Immature natural killer cell (primary cell): ENCODE measurements around the gene GJA10. TPM values are rescaled to one million over a fixed set of nuclear protein-coding genes. Genes with fewer than 3 reads are reported as not detected.
A peak's percentile ranks its signal among the peaks of the same experiment; 100 is the strongest.
"Not testable (repeated sequence)": the region's sequence is repeated elsewhere in the genome, so short reads cannot be mapped to it uniquely, and the experiment has no call there.

Source experiments
- DNase-seq, 3 donors: peaks; one replicate each; pipeline ENCODE4 v3.0.0; 2022; ENCODE audit warnings: mixed read lengths in 1 of 3
- H3K27ac Mint-ChIP-seq, 6 donors: one replicate each; pipeline ENCODE4 v1.8.0; 2020; ENCODE audit warnings: mixed read lengths in 6 of 6, mild to moderate bottlenecking in 5 of 6, inconsistent platforms in 4 of 6, moderate library complexity in 3 of 6
- H3K27me3 Mint-ChIP-seq, 3 donors: one replicate each; pipeline ENCODE4 v1.8.0; 2020 to 2021; ENCODE audit warnings: low read depth in 3 of 3, mild to moderate bottlenecking in 3 of 3, mixed read lengths in 3 of 3, moderate library complexity in 3 of 3, inconsistent platforms in 1 of 3
- H3K36me3 Mint-ChIP-seq, 3 donors: one replicate each; pipeline ENCODE4 v1.8.0; 2020; ENCODE audit warnings: mixed read lengths in 3 of 3, inconsistent platforms in 2 of 3, mild to moderate bottlenecking in 2 of 3
- H3K4me1 Mint-ChIP-seq, 2 donors: one replicate each; pipeline ENCODE4 v1.8.0; 2020; ENCODE audit warnings: inconsistent platforms in 2 of 2, mild to moderate bottlenecking in 2 of 2, mixed read lengths in 2 of 2, moderate library complexity in 1 of 2
- H3K4me3 Mint-ChIP-seq, 5 donors: one replicate each; pipeline ENCODE4 v1.8.0; 2020; ENCODE audit warnings: mild to moderate bottlenecking in 5 of 5, mixed read lengths in 5 of 5, inconsistent platforms in 3 of 5, moderate library complexity in 3 of 5
- H3K9me3 Mint-ChIP-seq, 6 donors: one replicate each; pipeline ENCODE4 v1.8.0; 2020; ENCODE audit warnings: mild to moderate bottlenecking in 6 of 6, mixed read lengths in 6 of 6, inconsistent platforms in 4 of 6, moderate library complexity in 3 of 6
- polyA plus RNA-seq, 3 donors: library from polyadenylated mRNA; unstranded; fragments of 300-500 nt; fragmentation: Illumina TruSeq; gene quantifications; one replicate each; pipeline ENCODE4 v1.2.3, GENCODE V29; 2021

Gene GJA10
- polyA plus RNA-seq, result not detected

DNA sequence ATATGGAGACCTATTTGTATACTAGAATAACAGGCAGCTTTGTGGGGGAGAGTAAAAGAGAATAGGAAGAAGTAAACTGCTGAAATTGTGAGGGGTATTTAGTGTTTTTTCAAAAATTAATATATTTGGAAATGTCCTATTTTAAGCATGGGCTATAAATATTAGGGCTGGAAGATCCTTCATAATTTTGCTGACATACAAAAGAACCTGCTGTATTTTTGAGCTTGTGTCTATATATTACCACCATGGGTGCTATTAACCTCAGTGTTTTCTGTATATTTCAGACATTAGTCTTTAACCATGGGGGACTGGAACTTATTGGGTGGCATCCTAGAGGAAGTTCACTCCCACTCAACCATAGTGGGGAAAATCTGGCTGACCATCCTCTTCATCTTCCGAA lies at the start of gene GJA10:
GJA10 (plus strand) TSS at position 301 of the 400 bp plus-strand sequence; CDS start at position 301, 0 bp downstream.
- H3K27me3 Mint-ChIP-seq, result peaks cover 5 to 22% (median 13%) of the 10 kb centered on the region in 3 donors
- no peak within 1 kb of the TSS for H3K4me3 Mint-ChIP-seq
- no peaks in the 10 kb centered on the region for H3K9me3 Mint-ChIP-seq
- no peak for DNase-seq
- no peaks in the 10 kb centered on the region for H3K36me3 Mint-ChIP-seq
- H3K27ac Mint-ChIP-seq, result no peak within 1 kb of the TSS
- no peaks in the 10 kb centered on the region for H3K4me1 Mint-ChIP-seq

DNA sequence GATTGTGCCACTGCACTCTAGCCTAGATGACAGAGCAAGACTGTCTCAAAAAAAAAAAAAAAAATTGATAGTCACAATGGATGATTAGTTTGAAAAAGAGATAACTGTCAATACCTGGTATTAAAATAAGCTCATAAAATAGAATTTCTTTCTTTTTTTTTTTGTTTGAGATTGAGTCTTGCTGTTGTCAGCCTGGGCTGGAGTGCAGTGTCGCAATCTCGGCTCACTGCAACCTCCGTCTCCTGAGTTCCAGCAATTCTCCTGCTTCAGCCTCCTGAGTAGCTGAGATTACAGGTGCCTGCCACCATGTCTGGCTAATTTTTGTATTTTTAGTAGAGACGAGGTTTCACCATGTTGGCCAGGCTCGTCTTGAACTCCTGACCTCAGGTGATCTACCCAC lies 46.8 kb upstream of the GJA10 start:
- not testable (repeated sequence) for H3K4me3 Mint-ChIP-seq, DNase-seq, H3K27me3 Mint-ChIP-seq, H3K9me3 Mint-ChIP-seq, H3K27ac Mint-ChIP-seq
- Mint-ChIP-seq H3K4me1 (peaks cover 6 to 10% of the 10 kb centered on the region in 2 donors), H3K36me3 (peaks cover 0 to 19% (median 4%) of the 10 kb centered on the region in 3 donors)

GRCh38 chr6:89853068-89853467 lies 41.2 kb upstream of the GJA10 start:
- Mint-ChIP-seq H3K27me3 (peaks cover 0 to 1% (median 1%) of the 10 kb centered on the region in 3 donors), H3K36me3 (peaks cover 5 to 42% (median 14%) of the 10 kb centered on the region in 3 donors), H3K9me3 (no peaks in the 10 kb centered on the region), H3K27ac (peak overlapping the region in 1 of 6 donors; percentile 69), H3K4me3 (no peak overlapping the region), H3K4me1 (no peaks in the 10 kb centered on the region)
- no peak for DNase-seq

DNA sequence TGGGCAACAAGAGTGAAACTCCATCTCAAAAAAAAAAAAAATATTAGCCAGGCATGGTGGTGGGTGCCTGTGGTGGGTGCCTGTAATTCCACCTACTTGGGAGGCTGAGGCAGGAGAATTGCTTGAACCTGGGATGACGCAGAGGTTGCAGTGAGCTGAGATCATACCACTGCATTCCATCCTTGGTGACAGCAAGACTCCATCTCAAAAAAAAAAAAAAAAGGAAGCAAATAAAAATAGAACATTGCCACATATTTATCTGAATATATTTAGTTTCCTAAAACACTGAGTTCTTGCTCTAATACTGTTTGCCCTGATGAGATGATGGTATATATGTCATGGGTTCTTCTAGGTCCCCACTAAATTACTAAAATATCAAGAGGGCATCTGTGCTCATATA lies 36.2 kb upstream of the GJA10 start:
- H3K4me3 Mint-ChIP-seq, result no peak overlapping the region
- peaks cover 32 to 56% (median 34%) of the 10 kb centered on the region in 3 donors for H3K36me3 Mint-ChIP-seq
- DNase-seq, result no peak
- no peak overlapping the region for H3K27ac Mint-ChIP-seq
- H3K27me3 Mint-ChIP-seq, result peaks cover 0 to 1% (median 1%) of the 10 kb centered on the region in 3 donors
- no peaks in the 10 kb centered on the region for H3K9me3 Mint-ChIP-seq
- H3K4me1 Mint-ChIP-seq, result peaks cover 0 to 2% of the 10 kb centered on the region in 2 donors

GRCh38 chr6:89859744-89860143 lies 34.5 kb upstream of the GJA10 start:
- peaks cover 0 to 2% of the 10 kb centered on the region in 2 donors for H3K4me1 Mint-ChIP-seq
- H3K27ac Mint-ChIP-seq, result peak overlapping the region in 1 of 6 donors; percentile 40
- H3K27me3 Mint-ChIP-seq, result peaks cover 0 to 1% (median 0%) of the 10 kb centered on the region in 3 donors
- DNase-seq, result no peak
- no peak overlapping the region for H3K4me3 Mint-ChIP-seq
- H3K9me3 Mint-ChIP-seq, result no peaks in the 10 kb centered on the region
- H3K36me3 Mint-ChIP-seq, result peaks cover 31 to 53% (median 38%) of the 10 kb centered on the region in 3 donors

DNA sequence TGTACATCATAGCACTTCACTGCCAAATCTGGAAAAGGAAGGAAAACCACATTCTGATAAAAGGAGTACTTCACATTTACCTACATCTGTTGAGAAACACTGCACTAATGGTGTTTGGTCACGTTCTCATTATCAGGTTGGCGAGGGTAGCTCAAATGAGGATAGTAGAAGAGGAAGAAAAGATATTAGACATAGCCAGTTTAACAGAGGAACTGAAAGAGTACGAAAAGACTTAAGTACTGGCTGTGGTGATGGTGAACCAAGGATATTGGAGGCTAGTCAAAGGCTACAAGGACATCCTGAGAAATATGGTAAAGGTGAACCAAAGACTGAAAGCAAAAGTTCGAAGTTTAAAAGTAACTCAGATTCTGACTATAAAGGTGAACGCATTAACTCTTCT lies 32.0 kb upstream of the GJA10 start:
- DNase-seq, result no peak
- H3K9me3 Mint-ChIP-seq, result no peaks in the 10 kb centered on the region
- H3K27ac Mint-ChIP-seq, result no peak overlapping the region
- H3K27me3 Mint-ChIP-seq, result no peaks in the 10 kb centered on the region
- no peak overlapping the region for H3K4me3 Mint-ChIP-seq
- peaks cover 36 to 52% (median 48%) of the 10 kb centered on the region in 3 donors for H3K36me3 Mint-ChIP-seq
- peaks cover 0 to 2% of the 10 kb centered on the region in 2 donors for H3K4me1 Mint-ChIP-seq

GRCh38 chr6:89862698-89863097 lies 31.6 kb upstream of the GJA10 start:
- no peak overlapping the region for H3K4me3 Mint-ChIP-seq
- no peak for DNase-seq
- no peaks in the 10 kb centered on the region for H3K9me3 Mint-ChIP-seq
- H3K36me3 Mint-ChIP-seq, result peaks cover 36 to 56% (median 51%) of the 10 kb centered on the region in 3 donors
- H3K27ac Mint-ChIP-seq, result peak overlapping the region in 1 of 6 donors; percentile 32
- no peaks in the 10 kb centered on the region for H3K27me3 Mint-ChIP-seq
- H3K4me1 Mint-ChIP-seq, result peaks cover 0 to 2% of the 10 kb centered on the region in 2 donors

GRCh38 chr6:89866024-89866678 lies 28.1 kb upstream of the GJA10 start:
- Mint-ChIP-seq H3K27me3 (no peaks in the 10 kb centered on the region), H3K4me3 (no peak overlapping the region), H3K36me3 (peaks cover 29 to 57% (median 55%) of the 10 kb centered on the region in 3 donors), H3K4me1 (peaks cover 0 to 3% of the 10 kb centered on the region in 2 donors), H3K9me3 (no peaks in the 10 kb centered on the region), H3K27ac (peak overlapping the region in 1 of 6 donors; percentile 40)
- DNase-seq, result no peak

GRCh38 chr6:89873721-89874120 lies 20.5 kb upstream of the GJA10 start:
- Mint-ChIP-seq H3K4me1 (peaks cover 0 to 1% of the 10 kb centered on the region in 2 donors), H3K9me3 (no peaks in the 10 kb centered on the region), H3K36me3 (peaks cover 5 to 26% (median 12%) of the 10 kb centered on the region in 3 donors), H3K4me3 (no peak overlapping the region), H3K27ac (no peak overlapping the region), H3K27me3 (no peaks in the 10 kb centered on the region)
- no peak for DNase-seq

- Mint-ChIP-seq H3K9me3 (no peaks in the 10 kb centered on the region), H3K36me3 (peaks cover 3 to 24% (median 9%) of the 10 kb centered on the region in 3 donors), H3K4me3 (no peak overlapping the region), H3K4me1 (peaks cover 0 to 1% of the 10 kb centered on the region in 2 donors), H3K27ac (no peak overlapping the region), H3K27me3 (no peaks in the 10 kb centered on the region)
- no peak for DNase-seq
Measured at GRCh38 chr6:89874438-89874837, 19.8 kb upstream of the GJA10 start.

DNA sequence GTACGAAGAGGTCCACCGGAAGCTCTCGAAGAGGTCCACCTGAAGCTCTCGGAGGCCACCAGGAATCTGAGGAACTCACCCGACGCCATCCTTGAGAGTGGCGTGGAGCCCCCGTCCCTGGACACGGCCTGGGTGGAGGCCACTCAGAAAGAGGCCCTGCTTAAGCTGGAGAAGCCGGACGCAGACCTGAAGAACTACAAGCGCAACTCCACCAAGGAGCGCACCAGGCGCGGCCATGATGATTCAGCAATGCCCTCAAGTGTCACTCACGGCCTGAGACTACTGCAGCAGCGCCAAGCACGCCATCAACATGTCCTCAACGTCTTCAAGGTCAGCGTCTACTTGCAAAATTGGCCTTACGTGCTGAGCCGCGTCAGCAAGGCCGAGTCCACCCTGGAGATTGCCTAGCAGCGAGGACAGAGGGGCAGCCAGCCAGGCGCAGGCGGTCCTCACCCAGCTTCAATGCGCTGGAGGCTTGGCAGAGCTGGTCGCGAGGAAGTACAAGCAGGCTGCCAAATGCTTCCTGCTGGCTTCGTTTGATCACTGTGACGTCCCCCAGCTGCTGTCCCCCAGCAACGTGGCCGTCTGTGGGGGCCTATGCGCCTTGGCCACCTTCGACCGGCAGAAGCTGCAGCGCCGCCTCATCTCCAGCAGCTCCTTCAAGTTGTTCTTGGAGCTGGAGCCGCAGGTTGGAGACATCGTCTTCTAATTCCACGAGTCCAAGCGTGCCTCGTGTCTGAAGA lies 7.7 kb upstream of the GJA10 start:
- Mint-ChIP-seq H3K27me3 (peaks cover 2 to 12% (median 10%) of the 10 kb centered on the region in 3 donors), H3K27ac (no peak overlapping the region), H3K4me3 (no peak overlapping the region), H3K9me3 (no peaks in the 10 kb centered on the region), H3K36me3 (no peaks in the 10 kb centered on the region), H3K4me1 (no peaks in the 10 kb centered on the region)
- no peak for DNase-seq

- H3K27ac Mint-ChIP-seq, result no peak overlapping the region
- H3K36me3 Mint-ChIP-seq, result no peaks in the 10 kb centered on the region
- no peaks in the 10 kb centered on the region for H3K4me1 Mint-ChIP-seq
- peaks cover 2 to 13% (median 10%) of the 10 kb centered on the region in 3 donors for H3K27me3 Mint-ChIP-seq
- no peaks in the 10 kb centered on the region for H3K9me3 Mint-ChIP-seq
- DNase-seq, result no peak
- H3K4me3 Mint-ChIP-seq, result no peak overlapping the region
Measured at GRCh38 chr6:89887452-89888137, 6.7 kb upstream of the GJA10 start.

DNA sequence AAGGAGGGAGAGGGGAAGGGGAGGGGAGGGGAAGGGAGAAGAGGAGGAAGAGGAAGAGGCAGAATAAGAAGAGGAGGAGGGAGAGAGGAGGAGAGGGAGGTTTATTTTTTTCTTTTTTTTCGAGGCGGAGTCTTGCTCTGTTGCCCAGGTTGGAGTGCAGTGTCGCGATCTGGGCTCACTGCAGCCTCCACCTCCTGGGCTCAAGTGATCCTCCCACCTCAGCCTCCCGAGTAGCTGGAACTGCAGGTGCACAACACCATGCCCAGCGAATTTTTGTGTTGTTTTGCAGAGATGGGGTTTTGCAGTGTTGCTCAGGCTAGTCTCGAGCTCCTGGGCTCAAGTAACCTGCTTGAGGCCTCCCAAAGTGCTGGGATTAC lies 6.1 kb upstream of the GJA10 start:
- Mint-ChIP-seq H3K27me3 (peaks cover 2 to 13% (median 10%) of the 10 kb centered on the region in 3 donors), H3K4me3 (no peak overlapping the region)

GRCh38 chr6:89888871-89889270 lies 5.4 kb upstream of the GJA10 start:
- Mint-ChIP-seq H3K27me3 (peaks cover 2 to 15% (median 10%) of the 10 kb centered on the region in 3 donors), H3K27ac (no peak overlapping the region), H3K4me1 (no peaks in the 10 kb centered on the region), H3K9me3 (no peaks in the 10 kb centered on the region), H3K4me3 (no peak overlapping the region), H3K36me3 (no peaks in the 10 kb centered on the region)
- no peak for DNase-seq

More for the DNA sequence above, 6.1 kb upstream of the GJA10 start:
- no peaks in the 10 kb centered on the region for H3K4me1 Mint-ChIP-seq
- no peaks in the 10 kb centered on the region for H3K36me3 Mint-ChIP-seq
- no peak for DNase-seq
- H3K9me3 Mint-ChIP-seq, result no peaks in the 10 kb centered on the region
- H3K27ac Mint-ChIP-seq, result no peak overlapping the region
